CD14-positive monocyte (primary cell): ENCODE results near the gene SYAP1. TPM values are rescaled to one million over a fixed set of nuclear protein-coding genes. Genes with fewer than 3 reads are reported as not detected.
A peak's percentile ranks its signal among the peaks of the same experiment; 100 is the strongest.

Experiments used
- DNase-seq, 3 donors: peaks; one replicate each; pipeline ENCODE4 v3.0.0-alpha.2; 2011 to 2022
- H2AFZ ChIP-seq: 2 replicates; pipeline ENCODE4 v1.6.0; 2012; ENCODE audit warnings: mild to moderate bottlenecking, low read depth, low read length, inconsistent platforms; ENCODE audit not compliant: insufficient read depth, poor library complexity, severe bottlenecking
- H3K27ac ChIP-seq, 2 donors: 1 replicate in 1 of 2; 2 replicates in 1 of 2; pipeline ENCODE4 v1.5.1; 2012 to 2013; ENCODE audit warnings: low read length in 2 of 2, control low read depth in 1 of 2, inconsistent platforms in 1 of 2, low read depth in 1 of 2, mild to moderate bottlenecking in 1 of 2
- H3K27me3 ChIP-seq, 2 donors: one replicate each; pipeline versions ENCODE4 v1.6.0 to v1.6.1; 2011 to 2013; ENCODE audit warnings: low read length in 2 of 2; ENCODE audit not compliant: control insufficient read depth in 2 of 2, insufficient read depth in 2 of 2
- H3K36me3 ChIP-seq, 2 donors: replicated peaks in 1 of 2; 1 replicate in 1 of 2; 2 replicates in 1 of 2; pipeline versions ENCODE4 v1.5.1 to v1.6.1; 2012 to 2013; ENCODE audit warnings: low read length in 2 of 2, control low read depth in 1 of 2, inconsistent platforms in 1 of 2, mild to moderate bottlenecking in 1 of 2; ENCODE audit not compliant: insufficient read depth in 2 of 2, control insufficient read depth in 1 of 2
- H3K4me1 ChIP-seq, 2 donors: 1 replicate in 1 of 2; 2 replicates in 1 of 2; pipeline versions ENCODE4 v1.5.1 to v1.6.1; 2012 to 2013; ENCODE audit warnings: low read length in 2 of 2, control low read depth in 1 of 2, inconsistent platforms in 1 of 2, mild to moderate bottlenecking in 1 of 2, moderate library complexity in 1 of 2; ENCODE audit not compliant: insufficient read depth in 2 of 2, control insufficient read depth in 1 of 2
- H3K4me2 ChIP-seq: replicated peaks from 2 replicates; pipeline ENCODE3; 2012; ENCODE audit warnings: low read length, moderate library complexity, mild to moderate bottlenecking; ENCODE audit not compliant: poor library complexity, severe bottlenecking; ENCODE audit errors: extremely low read depth
- H3K4me3 ChIP-seq, 3 experiments: fragments of 200-600 bp in 1 of 3; sonication (generic) in 1 of 3; replicated peaks in 1 of 3; 1 replicate in 2 of 3; 2 replicates in 1 of 3; pipeline ENCODE4 v1.5.1; 2011 to 2013; ENCODE audit warnings: low read length in 3 of 3, mild to moderate bottlenecking in 3 of 3, control low read depth in 2 of 3, low read depth in 2 of 3, inconsistent platforms in 1 of 3, moderate library complexity in 1 of 3
- H3K79me2 ChIP-seq: 2 replicates; pipeline ENCODE4 v1.6.0; 2012; ENCODE audit warnings: mild to moderate bottlenecking, control low read depth, inconsistent platforms, low read length, moderate library complexity; ENCODE audit not compliant: insufficient read depth
- H3K9ac ChIP-seq: 2 replicates; pipeline ENCODE4 v1.6.0; 2017; ENCODE audit warnings: low read length, mild to moderate bottlenecking; ENCODE audit not compliant: insufficient read depth, poor library complexity, severe bottlenecking
- H3K9me3 ChIP-seq, 2 donors: replicated peaks in 1 of 2; 1 replicate in 1 of 2; 2 replicates in 1 of 2; pipeline versions ENCODE4 v1.5.1 to v1.6.1; 2012 to 2013; ENCODE audit warnings: low read length in 2 of 2, control low read depth in 1 of 2; ENCODE audit not compliant: control insufficient read depth in 1 of 2, insufficient read depth in 1 of 2
- H4K20me1 ChIP-seq: 2 replicates; pipeline ENCODE4 v1.6.0; 2012; ENCODE audit warnings: mild to moderate bottlenecking, low read length, control low read depth, moderate library complexity; ENCODE audit not compliant: insufficient read depth
- H3K27ac Mint-ChIP-seq, 7 donors: one replicate each; pipeline ENCODE4 v1.8.0; 2020; ENCODE audit warnings: mild to moderate bottlenecking in 7 of 7, mixed read lengths in 7 of 7, moderate library complexity in 6 of 7, inconsistent platforms in 2 of 7
- H3K27me3 Mint-ChIP-seq, 3 donors: one replicate each; pipeline ENCODE4 v1.8.0; 2021 to 2022; ENCODE audit warnings: low read depth in 3 of 3, mild to moderate bottlenecking in 3 of 3, mixed read lengths in 3 of 3, moderate library complexity in 3 of 3, inconsistent platforms in 1 of 3
- H3K36me3 Mint-ChIP-seq, 2 donors: one replicate each; pipeline ENCODE4 v1.8.0; 2020; ENCODE audit warnings: mixed read lengths in 2 of 2, inconsistent platforms in 1 of 2, mild to moderate bottlenecking in 1 of 2
- H3K4me1 Mint-ChIP-seq: one replicate; pipeline ENCODE4 v1.8.0; 2020; ENCODE audit warnings: mild to moderate bottlenecking, mixed read lengths
- H3K4me3 Mint-ChIP-seq, 2 donors: one replicate each; pipeline ENCODE4 v1.8.0; 2020; ENCODE audit warnings: mild to moderate bottlenecking in 2 of 2, mixed read lengths in 2 of 2, moderate library complexity in 1 of 2
- H3K9me3 Mint-ChIP-seq, 7 donors: one replicate each; pipeline ENCODE4 v1.8.0; 2020 to 2022; ENCODE audit warnings: mixed read lengths in 7 of 7, mild to moderate bottlenecking in 6 of 7, moderate library complexity in 6 of 7, inconsistent platforms in 2 of 7
- CTCF ChIP-seq: fragments of 200-600 bp; IDR thresholded peaks from one replicate; pipeline ENCODE4 v1.8.0; 2022; ENCODE audit warnings: antibody characterized with exemption, mild to moderate bottlenecking
- WGBS: methylation state at CpG from one replicate; pipeline ENCODE4 v1.1.5; 2013; ENCODE audit warnings: missing lambda C conversion rate; ENCODE audit not compliant: insufficient coverage; 5-methylcytosine and 5-hydroxymethylcytosine counted together
- intact Hi-C, 2 donors: fragments of 100-400 bp; cut with micrococcal nuclease; formaldehyde crosslinking; loops; one replicate each; pipeline versions ENCODE4 v1.15.0 to v1.15.1; 2023
- polyA plus RNA-seq, 3 donors: library from polyadenylated mRNA; depleted of rRNA in 1 of 3; unstranded in 2 of 3; stranded (reverse) in 1 of 3; fragments of 300-500 nt in 2 of 3; fragments of >200 nt in 1 of 3; fragmentation: Illumina TruSeq in 2 of 3; gene quantifications; 1 replicate in 2 of 3; 2 replicates in 1 of 3; pipeline ENCODE4 v1.2.3, GENCODE V29; 2012 to 2021

The SYAP1 gene
- polyA plus RNA-seq, 3 donors: 4.2 to 9.0 (median 7.1) TPM

- no peak overlapping the region for H2AFZ ChIP-seq
- no peaks in the 10 kb centered on the region for H4K20me1 ChIP-seq
- intact Hi-C loops: no loop called here
- no peak overlapping the region for H3K27ac ChIP-seq
- peaks cover 19 to 27% of the 10 kb centered on the region in 2 donors for H3K36me3 Mint-ChIP-seq
- H3K27me3 ChIP-seq: peaks cover 0 to 12% of the 10 kb centered on the region in 2 donors
- WGBS: no CpG with 5 or more reads among the region's 1 CpG
- H3K9me3 Mint-ChIP-seq: no peaks in the 10 kb centered on the region
- H3K9me3 ChIP-seq: no peaks in the 10 kb centered on the region
- no peaks in the 10 kb centered on the region for H3K4me1 Mint-ChIP-seq
- H3K27me3 Mint-ChIP-seq: peaks cover 0 to 37% (median 0%) of the 10 kb centered on the region in 3 donors
- no peaks in the 10 kb centered on the region for H3K79me2 ChIP-seq
- H3K36me3 ChIP-seq: peaks cover 14 to 33% of the 10 kb centered on the region in 2 donors
- H3K27ac Mint-ChIP-seq: peak overlapping the region in 2 of 7 donors; percentile 42 to 50
- no peak overlapping the region for H3K9ac ChIP-seq
- no peaks in the 10 kb centered on the region for H3K4me1 ChIP-seq
- no peak overlapping the region for H3K4me3 Mint-ChIP-seq
- H3K4me2 ChIP-seq: no peak overlapping the region
- no peak for DNase-seq
- no peak for TF ChIP-seq CTCF
- no peak overlapping the region for H3K4me3 ChIP-seq
These were observed 43.2 kb downstream of the SYAP1 start for GRCh38 chrX:16762579-16762978.

GRCh38 chrX:16765594-16765993 lies 46.2 kb downstream of the SYAP1 start:
- intact Hi-C loops: no loop called here
- Histone ChIP-seq H3K9me3 (no peaks in the 10 kb centered on the region), H3K27me3 (peaks cover 0 to 13% of the 10 kb centered on the region in 2 donors), H4K20me1 (no peaks in the 10 kb centered on the region), H3K79me2 (no peaks in the 10 kb centered on the region), H3K9ac (no peak overlapping the region), H3K4me2 (no peak overlapping the region), H3K27ac (no peak overlapping the region), H3K36me3 (peaks cover 2 to 7% of the 10 kb centered on the region in 2 donors), H3K4me3 (no peak overlapping the region), H2AFZ (no peak overlapping the region), H3K4me1 (no peaks in the 10 kb centered on the region)
- no peak for DNase-seq
- Mint-ChIP-seq H3K4me1 (peaks cover 2% of the 10 kb centered on the region), H3K27me3 (peaks cover 0 to 42% (median 0%) of the 10 kb centered on the region in 3 donors), H3K36me3 (peaks cover 4 to 5% of the 10 kb centered on the region in 2 donors), H3K4me3 (no peak overlapping the region), H3K27ac (no peak overlapping the region), H3K9me3 (peaks cover 0 to 5% (median 4%) of the 10 kb centered on the region in 7 donors)
- TF ChIP-seq CTCF: no peak
- WGBS: no CpG with 5 or more reads among the region's 2 CpGs
